NCI-H82 treated with DMSO at 0.1 percent for 48 hours (cell line): Measurements from ENCODE around the gene PODXL2.
"Not testable (repeated sequence)": the region's sequence is repeated elsewhere in the genome, so short reads cannot be mapped to it uniquely, and the experiment has no call there.

Source experiments
- DNase-seq: peaks from one replicate; lab custom pipeline; 2025; ENCODE audit not compliant: unreplicated experiment; lab: John Stamatoyannopoulos, UW

PODXL2 gene

GRCh38 chr3:127605547-127605946, 23.4 kb upstream of the PODXL2 start:
- not testable (repeated sequence) for DNase-seq

- no peak for DNase-seq
These were observed 22.7 kb upstream of the PODXL2 start for GRCh38 chr3:127606086-127606805.

- DNase-seq, result no peak
These were observed 21.9 kb upstream of the PODXL2 start for GRCh38 chr3:127606981-127607595.

GRCh38 chr3:127607675-127608361, 21.2 kb upstream of the PODXL2 start:
- DNase-seq, result no peak

GRCh38 chr3:127608362-127608718, 20.6 kb upstream of the PODXL2 start:
- DNase-seq, result no peak

- DNase-seq, result no peak
These were observed 18.9 kb upstream of the PODXL2 start for GRCh38 chr3:127610105-127610504.

GRCh38 chr3:127611251-127611650, 17.7 kb upstream of the PODXL2 start:
- no peak for DNase-seq

GRCh38 chr3:127612966-127613365, 16.0 kb upstream of the PODXL2 start:
- DNase-seq, result no peak

- DNase-seq, result no peak
These were observed 15.6 kb upstream of the PODXL2 start for GRCh38 chr3:127613406-127613805.

GRCh38 chr3:127614928-127615589, 13.9 kb upstream of the PODXL2 start:
- DNase-seq, result no peak

- DNase-seq, result no peak
These were observed 13.2 kb upstream of the PODXL2 start for GRCh38 chr3:127615631-127616305.

- DNase-seq, result no peak
These were observed 12.0 kb upstream of the PODXL2 start for GRCh38 chr3:127616836-127617605.

- DNase-seq, result no peak
These were observed 10.1 kb upstream of the PODXL2 start for GRCh38 chr3:127618891-127619290.

GRCh38 chr3:127620637-127621375, 8.2 kb upstream of the PODXL2 start:
- DNase-seq, result no peak

- DNase-seq, result no peak
These were observed 7.0 kb upstream of the PODXL2 start for GRCh38 chr3:127622031-127622430.

GRCh38 chr3:127622772-127623576, 6.0 kb upstream of the PODXL2 start:
- no peak for DNase-seq

GRCh38 chr3:127624063-127624462, 4.9 kb upstream of the PODXL2 start:
- DNase-seq, result no peak

- no peak for DNase-seq
These were observed 3.2 kb upstream of the PODXL2 start for GRCh38 chr3:127625821-127626220.

GRCh38 chr3:127628426-127628787, 578 bp upstream of the PODXL2 start:
- DNase-seq, result no peak
